GM18502 (cell line): ENCODE measurements around the gene DNAJC13.

ENCODE experiments used
- ATAC-seq: cut with Tn5 transposase; IDR thresholded peaks from one replicate; pipeline ENCODE4 v1.9.1; 2021; ENCODE audit warnings: mild to moderate bottlenecking; ENCODE audit not compliant: unreplicated experiment, poor library complexity

Gene DNAJC13

GRCh38 chr3:132401255-132401654 lies 16.0 kb upstream of the DNAJC13 start:
- no peak for ATAC-seq

- no peak for ATAC-seq
Observed at GRCh38 chr3:132404276-132404675, 13.0 kb upstream of the DNAJC13 start.

- ATAC-seq, result no peak
Observed at GRCh38 chr3:132405188-132405587, 12.1 kb upstream of the DNAJC13 start.

DNA sequence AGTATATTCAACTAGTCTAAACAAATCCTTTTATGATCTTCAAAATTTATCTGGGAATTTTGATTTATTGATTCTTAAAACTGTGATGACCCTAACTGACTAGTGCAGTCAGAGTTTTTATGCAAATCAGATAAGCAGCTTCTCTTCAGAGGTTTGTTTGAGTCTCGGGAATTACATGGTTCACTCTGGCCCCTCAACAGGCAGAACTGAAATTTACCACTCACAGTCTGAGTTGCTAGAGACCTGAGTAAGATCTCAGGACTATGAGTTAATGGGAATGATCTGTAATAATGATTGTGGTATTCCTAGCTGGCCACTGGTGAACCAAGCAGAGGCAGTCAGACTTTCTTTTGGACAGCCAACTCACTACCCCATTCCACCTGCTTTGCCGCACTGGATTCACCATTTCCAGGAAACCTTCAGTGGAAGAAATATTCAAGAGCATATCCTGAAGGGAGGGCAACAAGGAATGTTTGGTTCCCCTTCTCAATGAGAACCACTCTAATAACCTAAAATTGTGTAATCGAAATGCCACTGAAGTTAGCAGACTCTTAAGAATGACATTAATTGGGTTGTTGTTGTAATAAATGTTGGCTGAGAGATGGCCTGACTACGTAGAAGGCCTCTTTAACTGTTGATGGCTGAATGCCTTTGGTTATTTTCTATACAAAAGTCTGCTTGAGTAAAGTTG lies 11.5 kb upstream of the DNAJC13 start:
- ATAC-seq, result no peak

DNA sequence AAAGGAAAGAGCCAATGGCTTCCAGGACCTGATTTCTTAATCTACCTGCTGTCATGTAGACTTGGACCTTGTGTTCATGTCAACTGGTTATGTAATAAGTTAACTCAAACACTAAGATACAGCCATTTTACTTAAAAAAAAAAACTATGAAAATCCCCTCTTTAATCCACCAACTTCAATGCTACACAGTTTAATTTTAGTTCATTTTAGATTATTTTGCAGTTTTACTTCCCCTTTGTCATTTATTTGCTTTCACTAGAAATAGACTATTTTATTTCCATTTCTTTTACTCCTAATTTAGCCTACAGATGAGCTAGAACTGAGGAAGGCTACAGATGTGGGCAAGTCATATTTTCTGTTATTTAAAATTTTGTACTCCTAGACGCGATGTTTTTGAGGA lies 10.7 kb upstream of the DNAJC13 start:
- no peak for ATAC-seq

- no peak for ATAC-seq
Observed at GRCh38 chr3:132407025-132407424, 10.3 kb upstream of the DNAJC13 start.

GRCh38 chr3:132414841-132415240 lies 2.5 kb upstream of the DNAJC13 start:
- no peak for ATAC-seq

DNA sequence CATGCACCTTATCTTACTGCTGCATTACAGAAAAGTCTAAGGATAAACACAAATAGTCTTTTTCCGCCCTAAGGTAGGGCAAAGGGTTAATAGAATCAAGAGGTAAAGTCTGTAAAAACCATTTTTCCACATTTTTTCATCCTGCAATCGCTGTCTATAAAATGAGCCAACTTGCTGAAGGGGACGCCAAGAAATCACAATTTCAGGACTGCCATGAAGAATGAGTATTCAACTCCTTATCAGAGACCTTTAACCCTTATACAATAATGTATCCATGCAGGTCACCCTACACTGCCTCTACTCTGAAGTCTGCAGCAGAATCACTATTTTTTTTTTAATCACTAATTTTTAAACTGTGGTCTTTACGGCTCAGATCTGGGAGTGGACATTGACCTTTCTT lies 1.1 kb upstream of the DNAJC13 start:
- no peak for ATAC-seq

- ATAC-seq, result peak; percentile 58
Observed at GRCh38 chr3:132417695-132418411, 551 bp downstream of the DNAJC13 start.

DNA sequence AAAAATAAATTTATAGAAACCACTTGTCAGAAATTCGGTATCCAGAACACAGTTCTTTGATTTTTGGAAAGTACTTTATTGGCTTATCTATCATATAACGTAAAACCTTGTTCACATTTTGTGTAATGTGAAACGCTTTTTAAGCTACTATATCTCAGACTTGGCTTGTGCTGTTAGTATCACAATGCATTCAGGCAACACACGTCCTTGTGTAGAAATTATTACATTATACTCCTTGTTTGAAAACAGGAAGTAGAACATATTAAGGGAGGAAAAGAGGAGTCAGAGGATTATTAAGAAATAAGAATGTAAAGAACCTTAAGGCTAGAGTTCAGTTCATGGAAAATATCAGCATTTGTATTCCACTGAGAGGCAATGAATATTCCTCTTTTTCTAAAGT lies 1.6 kb downstream of the DNAJC13 start:
- no peak for ATAC-seq

DNA sequence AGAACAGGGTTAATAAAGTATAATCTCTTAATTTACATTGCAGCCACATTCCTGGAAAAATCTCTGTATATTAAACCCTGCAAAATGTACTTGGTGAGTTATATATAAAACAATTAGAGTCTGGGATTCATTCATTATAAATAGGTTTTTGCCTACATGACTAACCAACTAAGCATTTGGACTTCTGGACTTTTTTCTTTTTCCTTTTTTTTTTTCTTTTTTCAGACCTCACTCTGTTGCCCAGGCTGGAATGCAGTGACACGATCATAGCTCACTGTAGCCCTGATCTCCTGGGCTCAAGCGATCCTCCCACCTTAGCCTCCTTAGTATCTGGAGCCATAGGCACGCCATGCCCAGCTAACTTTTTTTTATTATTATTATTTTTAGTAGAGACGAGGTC lies 4.5 kb downstream of the DNAJC13 start:
- no peak for ATAC-seq

DNA sequence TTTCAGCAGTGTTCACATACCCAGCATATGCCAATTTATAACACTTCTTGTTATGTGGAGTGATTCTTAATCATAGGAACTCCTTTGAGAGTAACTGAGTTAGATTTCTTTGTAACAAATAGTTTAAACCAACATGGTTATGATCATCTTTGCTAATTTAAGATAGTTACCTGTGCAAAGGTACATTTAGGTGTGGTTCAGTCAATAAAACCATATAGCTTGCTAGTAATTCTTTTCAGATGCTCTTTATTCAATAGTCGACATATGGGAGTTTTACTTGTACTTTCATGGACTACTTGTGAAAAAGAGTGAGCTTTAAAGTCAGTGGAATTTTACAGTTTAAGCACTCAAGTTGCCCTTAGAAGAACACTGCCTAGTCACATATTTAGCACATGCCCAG lies 5.2 kb downstream of the DNAJC13 start:
- no peak for ATAC-seq

- ATAC-seq, result no peak
Observed at GRCh38 chr3:132432639-132433038, 15.3 kb downstream of the DNAJC13 start.

DNA sequence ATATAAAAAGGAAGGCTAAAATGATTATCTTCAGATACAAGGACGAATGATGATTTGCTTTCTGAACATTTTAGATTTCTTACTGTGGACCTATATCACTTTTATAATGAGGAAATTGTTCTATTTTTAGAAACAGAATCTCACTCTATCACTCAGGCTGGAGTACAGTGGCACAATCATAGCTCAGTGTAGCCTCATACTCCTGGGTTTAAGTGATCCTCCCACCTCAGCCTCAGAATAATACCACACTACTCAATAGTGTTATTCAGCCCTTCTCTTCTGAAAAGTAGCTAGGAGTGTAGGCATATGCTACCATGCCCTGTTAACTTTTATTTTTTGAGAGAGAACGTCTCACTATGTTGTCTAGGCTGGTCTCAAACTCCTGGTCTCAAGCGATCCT lies 15.8 kb downstream of the DNAJC13 start:
- ATAC-seq, result no peak

DNA sequence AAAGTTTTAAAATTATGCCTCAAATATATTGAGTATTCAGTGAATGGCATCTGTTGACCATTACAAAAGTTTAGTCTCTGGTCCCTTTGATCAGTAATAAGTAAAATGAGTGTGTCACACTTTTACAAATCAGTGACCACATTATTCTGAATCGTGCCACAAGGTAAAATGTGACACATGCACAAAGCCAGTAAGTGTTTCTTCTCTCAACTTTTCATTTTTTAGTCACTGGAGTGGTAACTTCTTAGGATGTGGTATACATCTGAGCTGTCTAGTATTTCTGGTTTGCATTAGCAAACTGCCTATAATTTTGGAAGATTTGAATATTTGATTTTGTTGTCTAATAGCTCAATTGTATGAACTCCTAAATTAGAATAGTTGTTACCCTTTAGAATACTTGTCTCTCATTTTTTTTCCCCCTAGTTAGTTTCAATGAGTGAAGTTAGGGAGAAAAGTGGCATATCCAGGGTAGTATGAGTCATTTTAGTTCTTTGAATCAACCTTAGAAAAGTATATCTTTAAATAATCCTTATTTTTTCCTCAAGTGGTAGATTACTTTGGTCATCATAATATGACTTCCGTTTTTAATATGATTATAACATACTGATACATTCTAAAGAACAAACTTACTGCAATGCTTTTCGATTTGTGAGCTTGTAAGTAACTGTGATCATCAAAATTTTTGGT lies 18.1 kb downstream of the DNAJC13 start:
- ATAC-seq, result no peak

DNA sequence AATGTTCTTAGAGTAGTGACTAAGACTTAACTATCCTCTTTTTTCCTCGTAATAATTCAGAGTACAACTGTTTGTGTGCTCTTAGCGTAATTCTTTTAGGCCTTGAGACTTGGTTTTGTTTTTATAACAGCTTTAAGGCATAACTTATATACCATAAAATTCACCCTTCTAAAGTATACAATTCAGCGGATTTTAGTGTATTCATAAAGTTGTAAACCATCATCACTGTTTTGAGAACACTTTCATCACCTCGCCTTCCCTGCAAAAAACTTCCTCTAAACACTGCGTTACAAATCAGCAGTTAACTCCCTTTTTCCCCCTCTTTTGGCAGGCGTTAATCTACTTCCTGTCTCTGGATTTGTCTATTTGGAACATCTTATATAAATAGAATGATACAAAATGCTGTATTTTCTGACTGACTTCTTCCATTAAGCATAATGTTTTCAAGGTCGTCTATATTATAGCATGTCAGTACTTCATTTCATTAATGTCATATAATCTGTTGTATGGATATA lies 18.7 kb downstream of the DNAJC13 start:
- no peak for ATAC-seq

GRCh38 chr3:132443421-132443820 lies 26.1 kb downstream of the DNAJC13 start:
- no peak for ATAC-seq

DNA sequence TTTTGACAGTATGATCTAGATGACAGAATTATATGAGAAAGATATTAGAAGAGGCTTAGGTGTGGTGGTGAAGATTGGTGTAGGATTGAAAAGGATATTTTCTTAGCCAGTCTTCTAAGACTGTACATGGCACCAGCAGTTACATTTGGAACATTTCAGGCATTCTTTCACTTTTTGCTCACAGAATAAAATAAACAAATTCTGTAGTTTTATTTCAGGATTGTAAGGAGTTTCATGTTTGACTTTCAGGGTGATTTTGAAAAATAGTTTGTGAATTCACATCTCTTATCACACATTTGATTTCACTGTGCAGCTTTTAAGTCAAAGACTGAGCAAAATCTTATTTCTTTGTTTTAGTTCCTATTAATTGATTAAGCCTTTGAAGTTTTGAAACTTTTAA lies 27.1 kb downstream of the DNAJC13 start:
- ATAC-seq, result no peak

DNA sequence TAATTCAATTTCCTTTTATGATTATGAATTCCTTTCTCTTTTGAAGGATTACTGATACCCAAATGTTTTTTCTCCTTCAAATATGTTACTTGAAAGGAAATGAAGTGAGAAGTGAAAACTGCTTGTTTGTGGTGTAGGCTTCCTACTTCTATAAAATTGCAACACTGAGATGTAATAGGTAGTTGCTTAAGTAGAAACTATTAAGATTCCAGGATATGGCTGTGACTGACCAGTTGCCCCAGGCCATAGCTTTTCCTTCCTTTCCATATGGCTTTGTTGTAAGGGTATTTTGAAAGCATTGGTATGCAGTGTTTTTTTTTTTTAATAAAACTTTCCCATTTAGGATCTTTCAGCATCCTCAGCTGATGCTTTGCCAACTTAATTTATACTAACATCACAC lies 28.5 kb downstream of the DNAJC13 start:
- ATAC-seq, result no peak

- ATAC-seq, result no peak
Observed at GRCh38 chr3:132448216-132448961, 31.1 kb downstream of the DNAJC13 start.

DNA sequence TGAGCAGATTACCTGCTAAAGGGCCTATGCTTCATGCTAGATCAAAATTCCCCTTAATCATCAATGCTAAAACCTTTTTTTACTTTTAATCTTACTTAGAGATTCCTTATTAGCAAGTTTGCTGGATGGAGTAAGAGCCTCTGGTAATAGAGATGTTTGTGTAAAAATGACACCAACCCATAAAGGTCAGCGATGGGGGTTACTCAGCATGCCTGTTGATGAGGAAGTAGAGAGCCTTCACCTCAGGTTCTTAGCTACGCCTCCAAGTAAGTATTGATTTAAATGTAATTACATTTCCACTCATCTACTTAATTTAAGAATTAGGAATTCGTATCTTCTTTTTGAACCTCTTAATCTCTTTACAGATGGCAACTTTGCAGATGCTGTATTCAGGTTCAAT lies 38.8 kb downstream of the DNAJC13 start:
- no peak for ATAC-seq
